Renal cortical epithelial cell (primary cell): ENCODE data around the gene DAPP1. TPM values are rescaled to one million over a fixed set of nuclear protein-coding genes. Genes with fewer than 3 reads are reported as not detected.
"Not testable (repeated sequence)": the region's sequence is repeated elsewhere in the genome, so short reads cannot be mapped to it uniquely, and the experiment has no call there.

Experiments
- DNase-seq: peaks from one replicate; pipeline ENCODE4 v3.0.0-alpha.2; 2011; ENCODE audit warnings: low read depth
- total RNA-seq: library from RNA; depleted of rRNA; stranded (reverse); fragments of >200 nt; gene quantifications from 2 replicates; pipeline ENCODE4 v1.2.3, GENCODE V29; 2014

DAPP1 gene
- 3.4 and 82.3 TPM in 2 replicates for total RNA-seq

- peak; percentile 60 for DNase-seq
Measured at GRCh38 chr4:99816545-99817308, at the start of gene DAPP1. Gene DAPP1, plus strand, starts transcription at chr4:99816827. Its CDS starts 87 bp downstream, at chr4:99816914.

- DNase-seq: not testable (repeated sequence)
Measured at GRCh38 chr4:99770842-99771241, 45.8 kb upstream of the DAPP1 start.

- DNase-seq: no peak
Measured at GRCh38 chr4:99783940-99784339, 32.7 kb upstream of the DAPP1 start.

- DNase-seq: no peak
Measured at GRCh38 chr4:99784842-99785241, 31.8 kb upstream of the DAPP1 start.

GRCh38 chr4:99790796-99791617 is 25.6 kb upstream of the DAPP1 start:
- DNase-seq: peak; percentile 76

GRCh38 chr4:99800332-99801004 is 16.2 kb upstream of the DAPP1 start:
- no peak for DNase-seq

GRCh38 chr4:99801005-99801699 is 15.5 kb upstream of the DAPP1 start:
- DNase-seq: no peak

- no peak for DNase-seq
Measured at GRCh38 chr4:99803566-99804101, 13.0 kb upstream of the DAPP1 start.

GRCh38 chr4:99806545-99806944 is 10.1 kb upstream of the DAPP1 start:
- no peak for DNase-seq

- DNase-seq: no peak
Measured at GRCh38 chr4:99807666-99808065, 9.0 kb upstream of the DAPP1 start.

- DNase-seq: peak; percentile 50
Measured at GRCh38 chr4:99808260-99808857, 8.3 kb upstream of the DAPP1 start.

- DNase-seq: no peak
Measured at GRCh38 chr4:99809326-99809725, 7.3 kb upstream of the DAPP1 start.

- DNase-seq: no peak
Measured at GRCh38 chr4:99810536-99810935, 6.1 kb upstream of the DAPP1 start.

GRCh38 chr4:99811117-99811516 is 5.5 kb upstream of the DAPP1 start:
- DNase-seq: no peak

GRCh38 chr4:99811850-99812249 is 4.8 kb upstream of the DAPP1 start:
- peak; percentile 66 for DNase-seq

- peak; percentile 86 for DNase-seq
Measured at GRCh38 chr4:99815597-99816011, 1.0 kb upstream of the DAPP1 start.

GRCh38 chr4:99817309-99817890 is 773 bp downstream of the DAPP1 start:
- DNase-seq: peak; percentile 41

- DNase-seq: no peak
Measured at GRCh38 chr4:99818661-99819060, 2.0 kb downstream of the DAPP1 start.

GRCh38 chr4:99821918-99822503 is 5.4 kb downstream of the DAPP1 start:
- DNase-seq: no peak

GRCh38 chr4:99822734-99823133 is 6.1 kb downstream of the DAPP1 start:
- DNase-seq: no peak
